Breast epithelium (tissue), 3 donors: Measurements from ENCODE around the gene C9orf152.

Experiments used
- CTCF ChIP-seq, 3 donors: fragments of 450-650 bp; IDR thresholded peaks; one replicate each; pipeline ENCODE4 v1.5.1; 2016 to 2017; ENCODE audit warnings: antibody characterized with exemption in 3 of 3, mild to moderate bottlenecking in 3 of 3, moderate library complexity in 3 of 3
- POLR2A ChIP-seq: fragments of 450-650 bp; IDR thresholded peaks from one replicate; pipeline ENCODE4 v1.6.1; 2016; ENCODE audit warnings: antibody characterized with exemption, mild to moderate bottlenecking, moderate library complexity

DNA sequence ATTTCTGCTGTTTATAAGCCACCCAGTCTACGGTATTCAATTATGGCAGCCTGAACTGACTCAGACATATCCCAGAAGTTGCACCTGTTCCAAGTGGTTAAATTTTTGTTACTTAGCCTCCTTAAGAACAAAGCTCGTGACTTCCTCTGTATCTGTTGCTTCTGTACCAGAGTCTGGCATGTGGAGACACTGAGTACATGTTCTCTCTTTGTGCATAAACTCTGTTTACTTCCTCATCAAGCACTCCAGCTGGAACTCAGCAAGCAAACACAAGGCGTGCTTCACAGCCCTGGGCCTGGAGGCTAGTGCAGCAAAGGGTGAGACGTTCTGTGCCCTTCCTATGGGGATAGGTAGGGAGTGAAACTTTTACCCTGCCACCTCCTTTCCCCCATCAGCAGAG, 19.0 kb downstream of the C9orf152 start:
- TF ChIP-seq CTCF (IDR thresholded peaks at IDR 0.05) (no peak), POLR2A (no peak)
